GM21576 (cell line): ENCODE data around the gene SLC26A8.
"Not testable (repeated sequence)": the region's sequence is repeated elsewhere in the genome, so short reads cannot be mapped to it uniquely, and the experiment has no call there.

Experiments
- ATAC-seq: cut with Tn5 transposase; IDR thresholded peaks from one replicate; pipeline ENCODE4 v1.9.1; 2021; ENCODE audit warnings: mild to moderate bottlenecking, moderate library complexity; ENCODE audit not compliant: unreplicated experiment

Gene SLC26A8

GRCh38 chr6:36052097-36052496, 27.7 kb upstream of the SLC26A8 start:
- ATAC-seq = no peak

DNA sequence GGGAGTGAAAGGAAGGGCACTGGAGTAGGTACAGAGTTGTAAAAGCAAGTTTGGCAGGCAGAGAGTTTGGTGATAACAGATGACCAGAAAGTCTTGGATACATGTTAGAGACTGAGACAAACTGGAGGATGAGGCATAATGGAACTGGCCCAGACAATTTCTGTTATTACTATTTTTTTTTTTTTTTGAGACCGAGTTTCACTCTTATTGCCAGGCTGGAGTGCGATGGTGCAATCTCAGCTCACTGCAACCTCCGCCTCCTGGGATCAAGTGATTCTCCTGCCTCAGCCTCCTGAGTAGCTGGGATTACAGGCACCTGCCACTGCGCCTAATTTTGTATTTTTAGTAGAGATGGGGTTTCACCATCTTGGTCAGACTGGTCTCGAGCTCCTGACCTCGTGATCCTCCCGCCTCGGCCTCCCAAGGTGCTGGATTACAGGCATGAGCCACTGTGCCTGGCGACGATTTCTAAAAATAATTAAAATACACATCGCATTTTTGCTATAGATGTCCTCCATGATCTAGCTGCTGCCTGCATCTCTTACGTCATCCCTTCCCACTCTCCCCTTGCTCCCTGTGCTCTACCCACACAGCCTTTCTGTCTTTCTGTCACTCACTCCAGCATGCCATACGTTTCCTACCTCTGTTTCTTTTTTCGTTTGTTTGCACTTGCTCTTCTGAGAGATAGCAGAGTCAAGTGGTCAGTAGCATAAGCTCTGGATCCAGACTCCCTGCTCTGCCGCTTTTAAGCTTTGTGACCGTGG, 26.7 kb upstream of the SLC26A8 start:
- ATAC-seq = no peak

DNA sequence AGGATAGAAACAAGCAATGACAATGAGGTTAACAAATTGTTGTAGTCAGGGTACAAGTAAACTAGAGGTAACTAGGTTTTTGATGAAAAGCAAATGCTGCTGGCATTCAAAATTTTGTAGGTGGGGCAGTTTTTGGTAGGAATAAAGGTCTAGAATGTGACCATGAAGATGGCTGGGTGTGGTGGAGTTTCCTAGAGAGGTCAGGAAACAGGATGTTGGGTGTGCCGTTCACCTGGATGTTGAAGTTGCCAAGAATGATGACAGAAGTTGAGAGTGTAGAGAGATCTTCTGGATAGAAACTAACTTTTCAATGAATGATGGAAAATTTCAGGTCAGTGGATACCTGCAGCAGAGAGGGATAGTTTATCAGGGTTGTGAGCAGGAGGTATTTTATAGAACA, 25.9 kb upstream of the SLC26A8 start:
- no peak for ATAC-seq

- ATAC-seq = no peak
Measured at GRCh38 chr6:36049582-36049981, 25.1 kb upstream of the SLC26A8 start.

DNA sequence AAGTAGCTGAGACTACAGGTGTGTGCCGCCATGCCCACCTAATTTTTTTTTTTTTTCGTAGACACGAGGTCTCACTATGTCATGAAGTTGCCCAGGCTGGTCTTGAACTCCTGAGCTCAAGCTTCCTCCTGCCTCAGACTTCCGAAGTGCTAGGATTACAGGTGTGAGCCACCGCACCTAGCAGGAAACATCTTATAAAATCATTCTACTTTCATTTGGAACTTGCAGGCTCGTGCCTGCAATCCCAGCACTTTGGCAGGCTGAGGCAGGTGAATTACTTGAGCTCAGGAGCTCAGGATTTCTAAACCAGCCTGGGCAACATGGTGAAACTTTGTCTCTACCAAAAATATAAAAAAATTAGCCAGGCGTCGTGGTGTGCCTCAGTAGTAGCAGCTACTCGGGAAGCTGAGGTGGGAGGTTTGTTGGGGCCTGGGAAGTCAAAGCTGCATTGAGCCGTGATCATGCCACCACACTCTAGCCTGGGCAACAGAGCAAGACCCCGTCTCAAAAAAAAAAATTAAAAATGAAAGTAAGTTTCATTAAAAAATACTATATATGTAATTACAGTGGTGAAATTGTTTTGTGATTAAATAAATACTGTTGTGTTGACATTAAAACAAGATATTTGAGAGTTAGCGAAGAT, 18.3 kb upstream of the SLC26A8 start:
- ATAC-seq = no peak

DNA sequence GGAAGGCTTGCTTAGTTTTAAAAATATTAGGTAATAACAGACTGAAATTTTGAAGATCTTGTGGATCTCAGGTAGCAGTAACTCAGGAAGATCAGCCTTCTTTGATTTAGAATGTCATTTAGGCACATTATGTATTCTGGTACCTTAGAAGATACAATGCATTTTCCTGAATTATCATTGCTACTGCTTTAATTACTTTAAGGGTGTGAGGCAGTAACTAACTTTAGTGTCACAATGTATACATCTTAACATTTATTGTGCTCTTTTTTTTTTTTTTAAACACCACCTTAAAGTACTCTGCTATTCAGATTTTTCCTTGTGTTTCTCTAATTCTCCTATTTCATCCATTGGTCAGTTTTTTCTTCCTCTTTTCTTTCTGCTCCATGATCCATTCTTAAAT, 16.5 kb upstream of the SLC26A8 start:
- no peak for ATAC-seq

DNA sequence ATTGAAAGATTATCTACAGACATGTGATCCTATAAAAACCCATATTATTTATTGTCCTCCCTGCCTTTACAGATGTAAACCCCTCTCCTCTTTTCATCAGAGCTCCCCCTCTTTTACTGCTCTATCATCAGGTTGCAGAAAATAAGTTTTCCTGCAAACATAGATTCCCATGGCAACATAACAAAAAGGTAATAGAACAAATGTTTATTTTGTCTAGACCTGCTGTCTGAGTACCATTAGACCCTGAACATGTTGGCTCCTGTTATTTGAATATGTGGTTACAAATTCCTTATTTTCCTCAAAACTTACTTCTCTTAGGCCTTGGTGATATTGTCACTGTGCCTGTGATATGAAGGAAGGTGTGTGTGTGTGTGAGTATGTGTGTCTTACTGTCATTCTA, 14.7 kb upstream of the SLC26A8 start:
- ATAC-seq = no peak

- no peak for ATAC-seq
Measured at GRCh38 chr6:36038120-36038876, 13.9 kb upstream of the SLC26A8 start.

DNA sequence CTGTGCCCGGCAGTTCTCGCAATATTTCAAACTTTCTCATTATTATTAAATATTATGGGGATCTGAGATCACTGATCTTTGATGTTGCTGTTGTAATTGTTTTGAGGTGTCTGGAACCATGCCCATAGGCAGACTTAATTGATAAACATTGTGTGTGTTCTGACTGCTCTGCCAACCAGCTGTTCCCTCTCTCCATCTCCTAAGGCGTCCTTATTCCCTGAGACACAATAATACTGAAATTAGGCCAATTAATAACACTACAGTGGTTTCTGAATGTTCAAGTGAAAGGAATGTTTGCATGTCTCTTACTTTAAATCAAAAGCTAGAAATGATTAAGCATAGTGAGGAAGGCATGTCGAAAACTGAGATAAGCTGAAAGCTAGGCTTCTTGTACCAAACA, 10.8 kb upstream of the SLC26A8 start:
- no peak for ATAC-seq

GRCh38 chr6:36034441-36034840, 10.0 kb upstream of the SLC26A8 start:
- ATAC-seq = no peak

DNA sequence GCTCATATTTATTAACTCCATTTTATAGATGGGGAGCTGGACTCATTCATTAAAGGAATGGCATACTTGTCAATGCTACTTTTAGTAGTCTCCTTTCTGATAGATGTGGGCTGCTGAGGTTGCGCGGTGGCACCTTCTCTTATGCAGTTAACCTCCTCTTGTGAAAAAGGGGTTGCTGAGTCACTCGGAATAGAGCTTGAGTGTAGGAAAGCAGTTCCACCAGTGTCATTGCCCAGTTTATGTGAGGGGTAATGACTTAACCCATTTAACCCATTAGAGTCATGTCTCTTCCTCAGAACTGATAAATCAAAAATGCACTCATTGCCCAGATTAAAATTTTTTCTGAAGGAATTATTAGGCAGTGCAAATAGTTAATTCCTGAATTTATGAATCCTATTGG, 9.5 kb upstream of the SLC26A8 start:
- ATAC-seq = no peak

GRCh38 chr6:36033144-36033543, 8.7 kb upstream of the SLC26A8 start:
- not testable (repeated sequence) for ATAC-seq

DNA sequence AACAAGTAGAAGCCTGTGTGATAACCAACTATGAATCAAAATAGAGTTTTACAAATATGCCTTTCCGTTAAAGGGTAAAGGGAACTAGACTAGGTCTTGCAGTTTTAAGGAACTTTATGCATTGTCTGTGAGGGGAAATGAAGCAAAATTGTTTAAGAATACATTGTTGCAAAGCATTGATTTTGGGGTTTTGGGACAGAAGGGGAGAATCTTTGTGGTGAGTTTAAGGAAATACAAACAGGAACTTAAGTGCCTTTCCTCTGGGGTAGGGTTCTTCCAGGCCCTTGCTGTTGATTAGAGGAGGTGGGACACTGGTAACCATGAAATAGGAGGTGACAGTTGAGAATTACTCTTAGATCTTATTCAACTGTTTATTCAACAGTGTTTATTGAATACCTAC, 7.8 kb upstream of the SLC26A8 start:
- ATAC-seq = no peak

GRCh38 chr6:36029464-36029863, 5.0 kb upstream of the SLC26A8 start:
- no peak for ATAC-seq

DNA sequence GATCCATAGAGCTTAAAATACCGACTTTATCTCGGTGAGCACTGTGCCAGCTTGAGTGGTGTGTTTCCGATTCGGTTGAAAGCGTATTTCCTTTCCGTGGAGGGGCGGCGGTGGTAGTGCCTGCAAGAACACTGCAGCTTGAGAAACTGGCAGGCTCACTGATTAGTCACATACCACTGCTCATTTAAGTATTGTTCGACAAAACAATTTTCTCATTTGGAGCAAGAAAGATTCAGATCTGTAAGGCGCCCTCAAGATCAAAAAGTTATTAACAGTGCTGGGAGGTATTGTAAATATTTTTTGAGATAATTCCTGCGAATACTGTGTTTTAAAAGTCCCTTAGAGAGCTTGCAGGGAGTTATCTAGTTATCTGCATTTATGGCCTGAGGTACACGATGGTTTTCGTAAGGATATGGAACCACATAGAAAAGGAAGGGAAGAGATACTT, 4.5 kb upstream of the SLC26A8 start:
- no peak for ATAC-seq

- peak; percentile 26 for ATAC-seq
Measured at GRCh38 chr6:36028088-36028876, 3.8 kb upstream of the SLC26A8 start.

DNA sequence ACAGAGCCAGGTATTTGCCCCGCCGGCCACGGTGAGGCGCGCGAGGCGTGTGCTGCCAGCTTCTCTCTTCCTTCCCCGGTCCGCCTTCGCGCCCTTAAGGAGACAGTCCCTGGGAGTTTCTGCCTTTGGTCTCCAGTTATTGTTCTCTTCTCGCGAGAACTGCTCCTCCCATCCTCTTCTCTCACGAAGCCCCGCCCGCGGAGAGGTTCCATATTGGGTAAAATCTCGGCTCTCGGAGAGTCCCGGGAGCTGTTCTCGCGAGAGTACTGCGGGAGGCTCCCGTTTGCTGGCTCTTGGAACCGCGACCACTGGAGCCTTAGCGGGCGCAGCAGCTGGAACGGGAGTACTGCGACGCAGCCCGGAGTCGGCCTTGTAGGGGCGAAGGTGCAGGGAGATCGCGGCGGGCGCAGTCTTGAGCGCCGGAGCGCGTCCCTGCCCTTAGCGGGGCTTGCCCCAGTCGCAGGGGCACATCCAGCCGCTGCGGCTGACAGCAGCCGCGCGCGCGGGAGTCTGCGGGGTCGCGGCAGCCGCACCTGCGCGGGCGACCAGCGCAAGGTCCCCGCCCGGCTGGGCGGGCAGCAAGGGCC, 3.2 kb upstream of the SLC26A8 start, which contains the start of gene MAPK14:
MAPK14 (plus strand) TSS at position 308 of the 587 bp plus-strand sequence. CDS start 350 bp downstream, outside the sequence.
- peak; percentile 81 for ATAC-seq

GRCh38 chr6:36025932-36026327, 1.5 kb upstream of the SLC26A8 start:
- ATAC-seq = no peak

- ATAC-seq = no peak
Measured at GRCh38 chr6:36025260-36025931, 955 bp upstream of the SLC26A8 start.

- ATAC-seq = no peak
Measured at GRCh38 chr6:36020154-36020553, 4.3 kb downstream of the SLC26A8 start.
